Esophagus squamous epithelium (tissue), 4 donors: Measurements from ENCODE around the gene SGIP1.

Source experiments
- POLR2A ChIP-seq, 4 donors: fragments of 450-650 bp; IDR thresholded peaks; one replicate each; pipeline ENCODE4 v1.6.1; 2017; ENCODE audit warnings: antibody characterized with exemption in 4 of 4, mild to moderate bottlenecking in 4 of 4, moderate library complexity in 3 of 4
- TF ChIP-seq, protein P1 (sequence below), 6 experiments: fragments of 450-650 bp in 4 of 6; fragments of 200-600 bp in 2 of 6; sonication (generic) in 2 of 6; IDR thresholded peaks; one replicate each; pipeline ENCODE4 v1.5.1; 2016 to 2019; ENCODE audit warnings: antibody characterized with exemption in 6 of 6, mild to moderate bottlenecking in 4 of 6, moderate library complexity in 4 of 6

GRCh38 chr1:66676613-66677298, 142.8 kb downstream of the SGIP1 start:
- TF ChIP-seq, protein P1, sequence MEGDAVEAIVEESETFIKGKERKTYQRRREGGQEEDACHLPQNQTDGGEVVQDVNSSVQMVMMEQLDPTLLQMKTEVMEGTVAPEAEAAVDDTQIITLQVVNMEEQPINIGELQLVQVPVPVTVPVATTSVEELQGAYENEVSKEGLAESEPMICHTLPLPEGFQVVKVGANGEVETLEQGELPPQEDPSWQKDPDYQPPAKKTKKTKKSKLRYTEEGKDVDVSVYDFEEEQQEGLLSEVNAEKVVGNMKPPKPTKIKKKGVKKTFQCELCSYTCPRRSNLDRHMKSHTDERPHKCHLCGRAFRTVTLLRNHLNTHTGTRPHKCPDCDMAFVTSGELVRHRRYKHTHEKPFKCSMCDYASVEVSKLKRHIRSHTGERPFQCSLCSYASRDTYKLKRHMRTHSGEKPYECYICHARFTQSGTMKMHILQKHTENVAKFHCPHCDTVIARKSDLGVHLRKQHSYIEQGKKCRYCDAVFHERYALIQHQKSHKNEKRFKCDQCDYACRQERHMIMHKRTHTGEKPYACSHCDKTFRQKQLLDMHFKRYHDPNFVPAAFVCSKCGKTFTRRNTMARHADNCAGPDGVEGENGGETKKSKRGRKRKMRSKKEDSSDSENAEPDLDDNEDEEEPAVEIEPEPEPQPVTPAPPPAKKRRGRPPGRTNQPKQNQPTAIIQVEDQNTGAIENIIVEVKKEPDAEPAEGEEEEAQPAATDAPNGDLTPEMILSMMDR (IDR thresholded peaks at IDR 0.05), result no peak
- TF ChIP-seq POLR2A (IDR thresholded peaks at IDR 0.05), result no peak
